ENCODE results near the gene MYF5.
"Not testable (repeated sequence)": the region's sequence is repeated elsewhere in the genome, so short reads cannot be mapped to it uniquely, and the experiment has no call there.

Gene MYF5

DNA sequence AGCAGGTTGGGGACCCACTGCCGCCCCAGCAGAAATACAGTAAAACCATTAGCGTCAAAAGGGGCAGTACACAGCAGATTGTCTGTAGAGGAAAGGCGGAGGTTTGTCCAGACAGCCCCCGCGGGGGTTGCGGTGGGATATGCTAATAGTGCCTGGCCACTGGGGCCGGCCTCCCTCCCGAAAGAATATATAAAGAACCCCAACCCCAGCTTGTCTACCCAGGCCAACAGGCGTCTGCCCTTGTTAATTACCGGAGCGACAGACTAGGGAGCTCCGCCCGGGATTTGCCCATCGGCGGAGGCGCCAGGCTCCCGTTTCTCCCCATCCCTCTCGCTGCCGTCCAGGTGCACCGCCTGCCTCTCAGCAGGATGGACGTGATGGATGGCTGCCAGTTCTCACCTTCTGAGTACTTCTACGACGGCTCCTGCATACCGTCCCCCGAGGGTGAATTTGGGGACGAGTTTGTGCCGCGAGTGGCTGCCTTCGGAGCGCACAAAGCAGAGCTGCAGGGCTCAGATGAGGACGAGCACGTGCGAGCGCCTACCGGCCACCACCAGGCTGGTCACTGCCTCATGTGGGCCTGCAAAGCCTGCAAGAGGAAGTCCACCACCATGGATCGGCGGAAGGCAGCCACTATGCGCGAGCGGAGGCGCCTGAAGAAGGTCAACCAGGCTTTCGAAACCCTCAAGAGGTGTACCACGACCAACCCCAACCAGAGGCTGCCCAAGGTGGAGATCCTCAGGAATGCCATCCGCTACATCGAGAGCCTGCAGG is at the start of gene MYF5:
TSS of gene MYF5 (plus strand) at position 217 of the 774 bp plus-strand sequence. CDS start at position 369, 152 bp downstream.
- DNase-seq (ENCODE audit: low read depth): no peak

DNA sequence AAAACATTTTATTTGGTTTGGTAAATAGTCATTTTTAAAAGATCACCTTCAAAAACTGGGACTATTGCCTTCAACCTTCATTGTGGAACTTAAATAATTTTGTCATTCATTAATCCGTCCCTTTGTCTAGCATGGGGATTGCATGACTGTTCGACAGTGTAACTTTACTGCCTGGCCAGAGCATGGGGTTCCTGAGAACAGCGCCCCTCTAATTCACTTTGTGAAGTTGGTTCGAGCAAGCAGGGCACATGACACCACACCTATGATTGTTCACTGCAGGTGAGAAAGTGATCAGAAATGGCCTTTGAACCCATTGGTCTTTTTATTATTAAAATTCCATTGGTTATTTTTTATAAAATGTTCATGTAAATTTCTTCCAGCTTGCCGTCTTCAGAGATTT is 46.5 kb upstream of the MYF5 start:
- no peak for DNase-seq (ENCODE audit: low read depth)

DNA sequence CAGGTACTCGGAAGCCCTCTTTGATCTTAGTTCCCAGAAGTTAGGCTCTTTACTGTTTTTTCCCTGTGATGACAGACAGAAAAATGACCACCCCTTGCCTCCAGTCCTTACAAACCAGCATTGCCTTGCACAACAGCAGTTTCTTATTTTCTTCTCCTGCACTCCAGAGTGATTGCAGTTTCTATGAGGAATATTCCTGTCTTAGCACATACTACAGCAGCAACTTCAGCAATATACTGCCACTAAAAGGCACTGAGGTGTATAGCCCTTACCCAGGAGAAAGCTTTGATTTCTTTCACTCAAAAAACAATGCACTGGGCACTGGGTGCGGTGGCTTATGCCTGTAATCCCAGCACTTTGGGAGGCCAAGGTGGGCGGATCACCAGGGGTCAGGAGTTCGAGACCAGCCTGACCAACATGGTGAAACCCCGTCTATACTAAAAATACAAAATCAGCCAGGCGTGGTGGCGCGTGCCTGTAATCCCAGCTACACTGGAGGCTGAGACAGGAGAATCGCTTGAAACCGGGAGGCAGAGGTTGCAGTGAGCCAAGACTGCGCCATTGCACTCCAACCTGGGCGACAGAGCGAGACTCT is 40.6 kb upstream of the MYF5 start:
- DNase-seq (ENCODE audit: low read depth): not testable (repeated sequence)

GRCh38 chr12:80676856-80677255 is 39.9 kb upstream of the MYF5 start:
- DNase-seq (ENCODE audit: low read depth): no peak

GRCh38 chr12:80677994-80678393 is 38.7 kb upstream of the MYF5 start:
- DNase-seq (ENCODE audit: low read depth): no peak

- no peak for DNase-seq (ENCODE audit: low read depth)
Observed at GRCh38 chr12:80679346-80680131, 37.2 kb upstream of the MYF5 start.

- no peak for DNase-seq (ENCODE audit: low read depth)
Observed at GRCh38 chr12:80681287-80681686, 35.4 kb upstream of the MYF5 start.

GRCh38 chr12:80681786-80682185 is 34.9 kb upstream of the MYF5 start:
- DNase-seq (ENCODE audit: low read depth): no peak

DNA sequence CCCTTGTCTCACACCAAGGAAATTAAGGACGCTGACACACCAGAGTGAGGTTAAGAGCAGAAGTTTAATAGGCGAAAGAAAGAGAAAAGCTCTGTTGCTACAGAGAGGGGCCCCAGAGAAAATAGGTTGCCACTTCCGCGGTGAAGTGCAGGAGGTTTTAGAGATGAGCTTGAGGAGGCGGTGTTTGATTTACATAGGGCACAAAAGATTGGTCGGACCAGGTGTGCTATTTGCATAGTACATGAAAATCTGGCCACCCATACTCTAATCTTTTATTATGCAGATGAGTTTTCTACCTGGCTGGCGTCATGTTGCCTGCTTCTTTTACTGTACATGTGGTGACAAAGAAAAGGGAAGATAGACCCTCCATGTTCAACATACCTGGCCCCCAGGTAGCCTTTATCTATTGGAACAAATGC is 32.6 kb upstream of the MYF5 start:
- DNase-seq (ENCODE audit: low read depth): no peak

DNA sequence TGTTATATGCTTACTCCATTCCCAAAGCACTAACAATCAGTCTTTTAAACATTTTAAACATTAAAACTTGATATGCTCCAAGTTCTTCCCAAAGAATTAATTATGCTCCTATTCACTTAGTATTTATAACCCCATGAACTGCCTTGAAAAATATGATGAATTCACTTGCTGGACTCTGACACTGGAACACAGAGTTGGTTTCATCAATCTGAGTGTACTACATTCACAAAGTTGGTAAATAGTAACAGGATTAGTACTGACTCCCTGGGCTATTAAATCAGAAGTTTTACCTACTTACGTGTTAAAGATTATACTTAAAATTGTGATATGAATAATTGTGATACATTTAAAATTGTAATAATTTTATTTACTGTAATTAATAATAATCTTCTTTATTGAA is 26.6 kb upstream of the MYF5 start:
- no peak for DNase-seq (ENCODE audit: low read depth)

- DNase-seq (ENCODE audit: low read depth): no peak
Observed at GRCh38 chr12:80690513-80690912, 26.2 kb upstream of the MYF5 start.

DNA sequence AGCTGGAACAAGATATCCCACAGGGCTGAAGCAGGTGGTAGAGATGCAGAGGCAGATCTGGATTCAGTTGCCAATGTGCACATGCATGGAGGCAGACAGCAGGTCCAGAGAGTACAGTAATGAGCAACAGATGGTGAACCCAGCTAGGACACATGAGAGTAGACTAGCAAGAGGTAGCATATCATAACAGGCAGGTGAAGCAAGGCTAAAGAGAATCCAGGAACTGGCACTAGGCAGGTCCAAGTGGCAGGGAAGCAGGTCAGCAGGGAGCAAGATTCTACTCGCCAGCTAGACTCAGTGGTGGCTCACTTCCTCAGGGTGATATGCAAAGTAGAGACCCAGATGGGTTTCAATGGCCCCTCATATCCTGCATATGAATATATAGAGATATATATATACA is 24.6 kb upstream of the MYF5 start:
- no peak for DNase-seq (ENCODE audit: low read depth)

DNA sequence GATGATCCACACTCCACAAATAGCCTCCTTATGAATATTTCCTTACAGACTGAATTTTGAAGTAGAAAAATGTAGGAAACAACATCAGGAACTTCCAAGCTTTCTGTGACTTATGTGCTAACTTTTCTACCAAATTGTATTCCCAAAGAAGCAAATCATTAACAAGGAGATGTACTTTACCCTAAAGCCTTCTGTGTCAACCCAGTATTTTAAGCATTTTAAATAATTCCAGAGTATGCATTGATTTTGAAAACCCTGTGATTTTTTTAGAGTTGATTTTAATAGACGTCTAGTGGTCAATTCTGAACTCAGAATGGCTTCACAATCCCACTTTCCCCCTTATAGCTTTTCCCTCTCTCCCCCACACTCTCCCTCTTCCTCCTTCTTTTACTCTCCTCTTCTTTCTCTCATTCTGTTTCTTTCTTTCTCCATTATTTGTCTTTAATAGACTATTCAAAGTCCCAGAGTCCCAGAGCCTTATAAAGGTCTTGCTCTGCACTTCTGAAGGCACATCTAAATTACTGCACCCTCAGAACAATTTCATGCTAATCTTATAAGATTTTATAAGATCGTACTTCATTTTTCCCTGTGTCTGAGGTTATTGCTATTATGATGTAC is 19.3 kb upstream of the MYF5 start:
- DNase-seq (ENCODE audit: low read depth): no peak

DNA sequence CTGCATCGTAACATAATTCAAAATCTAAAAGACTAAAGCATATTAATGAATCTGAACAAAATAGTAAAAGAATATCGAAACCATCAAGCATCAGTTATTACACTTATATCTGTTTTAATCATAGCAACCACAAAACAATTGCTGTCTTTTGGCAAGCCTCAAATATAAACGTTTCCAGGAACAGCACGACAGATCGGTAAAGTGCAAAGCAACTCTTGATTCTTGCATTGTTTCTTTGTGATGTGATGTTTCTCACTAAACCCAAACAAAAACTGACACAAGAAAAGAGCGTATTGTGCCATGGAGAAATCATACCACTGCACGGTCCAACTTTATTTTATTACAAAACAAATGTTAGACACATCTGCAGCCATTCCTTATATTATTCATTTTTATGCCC is 18.5 kb upstream of the MYF5 start:
- DNase-seq (ENCODE audit: low read depth): no peak

DNA sequence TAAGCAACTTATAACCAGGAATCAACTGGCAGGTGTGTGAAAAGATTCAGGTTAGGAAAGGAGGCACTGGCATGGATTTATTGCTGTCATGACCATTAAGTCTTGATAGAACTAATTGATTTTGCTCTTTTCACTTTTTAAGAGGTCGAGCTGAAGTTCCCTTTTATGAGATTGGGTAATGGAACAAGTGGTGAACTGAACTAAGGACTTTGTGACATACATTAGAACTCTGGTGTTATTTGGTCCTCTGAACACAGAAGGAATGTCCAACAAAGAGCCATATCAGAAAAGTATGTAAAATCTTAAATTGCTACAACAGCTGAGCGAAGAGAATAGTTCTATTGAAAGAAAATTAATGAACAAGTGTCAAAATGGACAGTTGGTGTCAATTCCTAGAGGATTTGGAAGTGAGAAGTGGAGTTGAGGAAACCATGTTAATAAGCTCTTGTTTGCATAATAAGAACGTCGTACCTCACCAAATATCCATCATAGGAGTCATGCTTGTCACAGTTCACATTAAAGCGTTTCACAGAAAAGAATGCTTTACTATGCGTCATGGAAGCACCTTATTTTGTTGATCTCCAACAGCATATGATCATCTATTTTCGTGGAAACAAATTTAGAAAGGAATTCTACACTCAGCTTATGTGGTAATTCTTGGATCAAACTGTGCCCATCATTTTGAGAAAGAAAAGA is 17.7 kb upstream of the MYF5 start:
- DNase-seq (ENCODE audit: low read depth): no peak

DNA sequence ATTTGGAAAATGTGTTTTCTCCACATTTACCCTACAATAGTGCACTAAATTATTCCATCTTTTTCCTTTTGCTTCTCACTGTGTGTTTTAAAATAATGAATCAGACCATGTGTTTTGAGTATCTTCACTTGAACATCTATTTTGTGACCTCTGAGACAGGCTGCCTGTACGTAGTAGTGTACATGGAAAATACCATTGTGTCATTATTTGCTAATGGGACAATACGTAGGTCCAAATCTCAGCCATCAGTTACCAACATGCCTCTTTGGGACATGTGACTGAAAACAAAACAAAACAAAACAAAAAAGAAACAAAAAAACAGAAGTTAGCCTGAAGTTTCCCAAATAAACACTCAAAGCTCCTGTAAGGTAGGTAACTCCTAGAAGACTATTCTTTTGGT is 16.4 kb upstream of the MYF5 start:
- DNase-seq (ENCODE audit: low read depth): no peak

- no peak for DNase-seq (ENCODE audit: low read depth)
Observed at GRCh38 chr12:80701388-80701787, 15.3 kb upstream of the MYF5 start.

DNA sequence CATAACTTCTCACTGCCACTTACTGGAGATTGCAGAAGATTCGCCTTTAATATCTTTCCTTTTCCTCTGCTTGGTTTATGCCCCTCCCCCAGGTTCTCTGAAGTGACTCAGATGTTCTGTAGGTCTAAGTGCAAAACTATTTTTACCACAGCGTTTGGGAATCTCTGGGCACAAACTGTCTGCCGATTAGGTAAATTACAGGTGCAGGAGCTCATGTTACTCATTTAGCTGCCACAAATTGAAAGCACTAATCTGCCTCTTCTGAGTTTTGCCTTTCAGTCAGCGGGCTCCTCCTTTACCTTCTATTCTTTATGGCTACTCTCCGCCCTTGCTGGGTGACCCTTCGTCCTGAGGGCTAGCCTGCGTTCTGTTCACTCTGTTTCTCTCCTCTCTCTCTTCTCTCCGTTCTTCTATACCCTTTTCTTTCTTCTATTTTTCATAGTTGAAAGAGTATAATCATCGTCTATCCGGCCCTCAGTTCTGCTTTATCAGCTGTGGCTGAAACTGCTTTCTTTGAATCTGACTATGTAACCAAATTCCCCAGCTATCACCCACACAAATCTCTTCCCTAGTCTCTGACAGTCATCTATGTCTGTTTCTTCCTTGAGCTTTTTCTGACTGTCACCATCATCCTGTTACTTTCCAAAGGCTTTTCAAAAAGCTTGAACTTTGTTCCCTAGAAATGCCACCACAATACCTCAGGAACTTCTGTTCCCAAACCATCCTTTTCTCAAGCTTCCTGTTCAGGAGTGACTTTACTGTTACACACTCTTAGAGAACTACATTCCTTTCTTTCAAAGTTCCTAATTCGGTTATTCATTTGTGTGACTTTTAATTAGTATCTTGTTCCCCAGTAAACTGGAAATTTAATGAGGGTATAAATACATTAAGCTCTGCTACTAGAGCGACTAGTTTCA is 13.6 kb upstream of the MYF5 start:
- peak; percentile 56 for DNase-seq (ENCODE audit: low read depth)

DNA sequence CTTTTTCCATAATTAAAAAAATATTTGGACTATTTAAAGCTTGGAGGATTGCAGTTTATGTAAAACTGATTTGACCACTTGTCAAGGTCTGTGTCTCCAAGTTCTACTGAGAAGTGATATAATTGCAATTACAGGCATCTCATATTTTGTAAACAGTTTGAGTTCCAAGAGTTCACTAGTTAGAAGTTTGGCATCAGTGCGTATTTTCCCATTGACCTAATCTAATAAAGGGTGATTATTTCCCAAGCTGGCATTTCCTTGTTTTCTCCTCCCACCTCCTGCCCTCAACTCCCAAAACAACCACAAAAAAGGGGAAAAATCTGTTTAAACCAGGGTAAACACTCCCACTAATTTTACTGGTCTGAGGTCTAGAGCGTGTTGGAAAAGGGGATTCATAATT is 12.3 kb upstream of the MYF5 start:
- no peak for DNase-seq (ENCODE audit: low read depth)

- DNase-seq (ENCODE audit: low read depth): no peak
Observed at GRCh38 chr12:80707126-80707829, 9.4 kb upstream of the MYF5 start, which contains the start of gene MYF6. Gene MYF6, plus strand, starts transcription at chr12:80707634. Its CDS starts 86 bp downstream, at chr12:80707720.
